HG03175 (cell line): ENCODE data around the gene BICRA.
"Not testable (repeated sequence)": the region's sequence is repeated elsewhere in the genome, so short reads cannot be mapped to it uniquely, and the experiment has no call there.

Experiments
- ATAC-seq: cut with Tn5 transposase; IDR thresholded peaks from one replicate; pipeline ENCODE4 v1.9.1; 2021; ENCODE audit warnings: mild to moderate bottlenecking, moderate library complexity; ENCODE audit not compliant: unreplicated experiment

BICRA gene

GRCh38 chr19:47626238-47626637 is 17.3 kb downstream of the BICRA start:
- ATAC-seq: no peak

GRCh38 chr19:47628078-47628771 is 19.3 kb downstream of the BICRA start:
- ATAC-seq: no peak

- ATAC-seq: no peak
These were observed 21.7 kb downstream of the BICRA start for GRCh38 chr19:47630594-47630993.

- no peak for ATAC-seq
These were observed 22.9 kb downstream of the BICRA start for GRCh38 chr19:47631681-47632446.

GRCh38 chr19:47633517-47633916 is 24.6 kb downstream of the BICRA start:
- ATAC-seq: no peak

- ATAC-seq: no peak
These were observed 25.1 kb downstream of the BICRA start for GRCh38 chr19:47633996-47634395.

GRCh38 chr19:47635152-47635754 is 26.3 kb downstream of the BICRA start:
- ATAC-seq: not testable (repeated sequence)

- no peak for ATAC-seq
These were observed 28.6 kb downstream of the BICRA start for GRCh38 chr19:47637550-47637949.

- no peak for ATAC-seq
These were observed 33.1 kb downstream of the BICRA start for GRCh38 chr19:47641891-47642485.

GRCh38 chr19:47643281-47643680 is 34.3 kb downstream of the BICRA start:
- no peak for ATAC-seq

- no peak for ATAC-seq
These were observed 35.3 kb downstream of the BICRA start for GRCh38 chr19:47644199-47644598.

- ATAC-seq: no peak
These were observed 36.0 kb downstream of the BICRA start for GRCh38 chr19:47644743-47645482.

GRCh38 chr19:47646924-47647323 is 38.0 kb downstream of the BICRA start:
- ATAC-seq: no peak

GRCh38 chr19:47649588-47649987 is 40.7 kb downstream of the BICRA start:
- no peak for ATAC-seq

GRCh38 chr19:47650700-47651099 is 41.8 kb downstream of the BICRA start:
- no peak for ATAC-seq

GRCh38 chr19:47651132-47651531 is 42.2 kb downstream of the BICRA start:
- ATAC-seq: no peak

GRCh38 chr19:47651691-47652090 is 42.8 kb downstream of the BICRA start:
- no peak for ATAC-seq

GRCh38 chr19:47652285-47652684 is 43.4 kb downstream of the BICRA start:
- ATAC-seq: no peak

- no peak for ATAC-seq
These were observed 44.9 kb downstream of the BICRA start for GRCh38 chr19:47653856-47654255.

GRCh38 chr19:47657719-47658118 is 48.8 kb downstream of the BICRA start:
- no peak for ATAC-seq
